ENCODE measurements around the gene PTH1R. TPM values are rescaled to one million over a fixed set of nuclear protein-coding genes. Genes with fewer than 3 reads are reported as not detected.
A peak's percentile ranks its signal among the peaks of the same experiment; 100 is the strongest.

The PTH1R gene
- total and polyA plus RNA-seq, 11 donors: 2.1 to 23.4 (median 6.5) TPM

- H3K4me3 ChIP-seq: no peak overlapping the region
- 39 to 64% (median 49%) methylated on average over 6 of the region's 6 CpGs for WGBS, 4 donors
- H3K27ac ChIP-seq: peak overlapping the region in 11 of 12 donors; percentile 23 to 94 (median 82)
- intact Hi-C loops (cut with DNase I): loop anchor here in 4 of 10 donors (5.0 to 10.0 kb wide), 2 partner anchors 51 to 399 kb away; partner anchors contain the start of genes CCDC12 (in 2 of the 4) and NBEAL2 (in 2 of the 4)
- H3K4me1 ChIP-seq: peaks cover 13 to 80% (median 71%) of the 10 kb centered on the region in 12 donors
- H3K9me3 ChIP-seq: no peaks in the 10 kb centered on the region
- DNase-seq (peak in 2 of 5 donors; percentile 59 to 64), ATAC-seq (peak in 3 of 4 donors; percentile 2 to 35 (median 25))
- peaks cover 2 to 62% (median 46%) of the 10 kb centered on the region in 9 donors for H3K36me3 ChIP-seq
- TF ChIP-seq CTCF (IDR thresholded peaks at IDR 0.05) (no peak), POLR2A (IDR thresholded peaks at IDR 0.05) (no peak)
- H3K27me3 ChIP-seq: no peaks in the 10 kb centered on the region
Observed at GRCh38 chr3:46926039-46926438, 48.5 kb downstream of the PTH1R start.

GRCh38 chr3:46926447-46926846 lies 48.9 kb downstream of the PTH1R start:
- Histone ChIP-seq H3K36me3 (peaks cover 2 to 58% (median 42%) of the 10 kb centered on the region in 9 donors), H3K27ac (peak overlapping the region in 11 of 12 donors; percentile 23 to 94 (median 82)), H3K27me3 (no peaks in the 10 kb centered on the region), H3K4me1 (peaks cover 17 to 84% (median 76%) of the 10 kb centered on the region in 12 donors), H3K4me3 (no peak overlapping the region), H3K9me3 (no peaks in the 10 kb centered on the region)
- DNase-seq (no peak), ATAC-seq (no peak)
- TF ChIP-seq CTCF (IDR thresholded peaks at IDR 0.05) (no peak), POLR2A (IDR thresholded peaks at IDR 0.05) (no peak)
- intact Hi-C loops (cut with DNase I): loop anchor here in 4 of 10 donors (5.0 to 10.0 kb wide), 2 partner anchors 51 to 398 kb away; partner anchors contain the start of genes CCDC12 (in 2 of the 4) and NBEAL2 (in 2 of the 4)
- 79 to 95% (median 84%) methylated on average over 5 to 6 of the region's 6 CpGs for WGBS, 4 donors

GRCh38 chr3:46926871-46927717 lies 49.6 kb downstream of the PTH1R start:
- Histone ChIP-seq H3K9me3 (no peaks in the 10 kb centered on the region), H3K27me3 (no peaks in the 10 kb centered on the region), H3K4me1 (peaks cover 21 to 90% (median 82%) of the 10 kb centered on the region in 12 donors), H3K27ac (peak overlapping the region in 11 of 12 donors; percentile 23 to 94 (median 82)), H3K36me3 (peaks cover 2 to 51% (median 36%) of the 10 kb centered on the region in 9 donors), H3K4me3 (no peak overlapping the region)
- ATAC-seq: no peak
- intact Hi-C loops (cut with DNase I): loop anchor here in 4 of 10 donors (5.0 to 10.0 kb wide), 2 partner anchors 50 to 398 kb away; partner anchors contain the start of genes CCDC12 (in 2 of the 4) and NBEAL2 (in 2 of the 4)
- no peak for DNase-seq
- TF ChIP-seq CTCF (IDR thresholded peaks at IDR 0.05): no peak
- TF ChIP-seq POLR2A (IDR thresholded peaks at IDR 0.05): no peak
- 73 to 83% (median 78%) methylated on average over 13 to 15 of the region's 15 CpGs for WGBS, 4 donors

DNA sequence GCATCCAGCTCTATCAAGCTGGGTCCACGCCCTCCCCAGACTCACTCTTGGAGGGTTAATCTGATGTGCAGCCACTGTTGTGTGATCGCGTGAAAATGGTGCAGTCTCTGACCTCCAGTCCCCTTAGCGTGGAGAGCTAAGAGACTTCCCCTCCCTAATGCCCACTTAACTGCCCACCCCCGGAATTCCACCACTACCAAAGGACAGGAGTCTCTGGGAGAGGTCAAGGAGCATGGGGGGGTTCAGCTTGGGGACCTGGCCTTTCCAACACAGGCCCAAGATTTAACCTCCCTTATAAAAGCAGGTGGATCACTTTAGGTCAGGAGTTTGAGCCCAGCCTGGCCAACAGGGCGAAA lies 50.2 kb downstream of the PTH1R start:
- peak overlapping the region in 8 of 12 donors; percentile 12 to 94 (median 84) for H3K27ac ChIP-seq
- TF ChIP-seq POLR2A (IDR thresholded peaks at IDR 0.05) (no peak), CTCF (IDR thresholded peaks at IDR 0.05) (no peak)
- peaks cover 2 to 45% (median 29%) of the 10 kb centered on the region in 9 donors for H3K36me3 ChIP-seq
- WGBS, 4 donors: 84 to 91% (median 89%) methylated on average over 3 to 6 of the region's 6 CpGs
- no peak for DNase-seq
- H3K4me1 ChIP-seq: peaks cover 21 to 96% (median 88%) of the 10 kb centered on the region in 12 donors
- intact Hi-C loops (cut with DNase I): loop anchor here in 5 of 10 donors (2.0 to 10.0 kb wide), 3 partner anchors 50 to 397 kb away; partner anchors contain the start of genes NBEAL2 (in 3 of the 5) and CCDC12 (in 2 of the 5)
- no peaks in the 10 kb centered on the region for H3K27me3 ChIP-seq
- no peak overlapping the region for H3K4me3 ChIP-seq
- no peaks in the 10 kb centered on the region for H3K9me3 ChIP-seq
- no peak for ATAC-seq

All from heart left ventricle (tissue), 16 donors.